GM18867 (cell line): ENCODE results near the gene MARK3.

ENCODE experiments used
- ATAC-seq: cut with Tn5 transposase; IDR thresholded peaks from one replicate; pipeline ENCODE4 v1.9.1; 2021; ENCODE audit warnings: mild to moderate bottlenecking, moderate library complexity; ENCODE audit not compliant: unreplicated experiment

MARK3 gene

GRCh38 chr14:103432627-103433026 is 47.4 kb downstream of the MARK3 start:
- no peak for ATAC-seq

DNA sequence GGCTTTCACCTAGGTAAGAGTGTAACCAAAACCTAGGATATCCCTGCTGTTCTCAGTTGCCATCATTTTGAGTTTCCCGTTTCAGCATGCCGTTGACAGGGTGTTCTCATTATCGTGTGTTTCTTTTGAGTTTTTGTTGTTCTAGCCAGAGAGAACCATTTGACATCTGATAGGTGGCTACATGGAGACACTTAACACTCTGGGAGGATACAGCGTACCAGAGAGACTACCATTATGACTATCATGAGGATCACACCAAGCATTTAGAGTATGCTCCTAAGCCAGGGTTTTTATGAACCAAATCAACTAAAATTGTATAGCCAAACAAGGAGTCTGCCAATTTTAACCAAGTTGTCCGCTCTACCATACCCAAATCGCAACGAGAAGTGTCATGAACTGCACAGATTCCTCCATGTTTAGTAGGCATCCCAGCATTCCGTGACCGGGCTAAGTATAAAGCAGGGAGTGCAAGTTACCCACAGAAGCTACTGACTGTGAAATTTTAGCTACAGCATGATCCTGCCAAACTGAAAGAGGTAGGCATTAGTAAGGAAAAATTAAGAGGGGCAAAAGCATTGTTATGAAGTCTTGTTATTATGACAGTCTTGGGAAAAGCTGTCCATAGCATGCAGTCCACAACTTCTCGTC is 48.8 kb downstream of the MARK3 start:
- ATAC-seq = no peak

DNA sequence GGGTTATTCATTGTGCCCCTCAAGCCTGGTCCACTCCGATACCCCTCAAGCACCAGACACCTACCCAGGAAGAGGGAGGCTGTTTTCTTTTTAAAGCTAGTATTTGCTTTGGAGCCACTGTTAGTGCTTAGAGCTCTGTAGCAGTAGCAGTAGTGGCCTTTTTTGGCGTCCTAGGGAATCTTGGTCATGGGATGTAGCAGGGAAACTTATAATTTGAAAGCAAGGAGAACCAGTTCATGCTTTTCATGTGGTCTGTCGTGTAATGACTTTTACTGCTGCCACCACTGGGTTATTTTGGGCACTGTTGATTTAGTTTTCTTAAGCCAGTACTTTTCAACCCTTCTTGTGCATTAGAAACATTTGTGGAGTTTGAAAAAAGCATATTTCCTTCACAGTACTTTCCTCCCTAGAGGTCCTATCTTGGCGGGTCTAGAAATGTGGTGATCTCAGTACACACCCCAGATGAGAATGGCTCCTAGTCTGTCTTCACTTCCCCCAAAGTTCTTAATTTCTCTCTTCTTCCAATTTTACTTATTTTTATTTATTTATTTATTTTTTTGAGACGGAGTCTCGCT is 49.7 kb downstream of the MARK3 start:
- ATAC-seq = no peak

DNA sequence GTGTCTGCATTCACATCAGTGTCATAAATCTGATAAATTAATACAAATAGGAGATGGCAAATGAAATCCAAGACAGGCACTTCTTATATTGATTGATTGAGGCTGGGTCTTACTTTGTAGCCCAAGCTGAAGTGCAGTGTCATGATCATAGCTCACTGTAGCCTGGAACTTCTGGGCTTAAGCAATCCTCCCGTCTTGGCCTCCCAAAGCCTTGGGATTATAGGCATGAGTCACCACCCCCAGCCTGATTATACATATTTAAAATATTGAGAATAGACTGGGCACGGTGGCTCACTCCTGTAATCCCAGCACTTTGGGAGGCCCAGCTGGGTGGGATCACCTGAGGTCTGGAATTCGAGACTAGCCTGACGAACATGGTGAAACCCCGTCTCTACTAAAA is 51.3 kb downstream of the MARK3 start:
- ATAC-seq = no peak

DNA sequence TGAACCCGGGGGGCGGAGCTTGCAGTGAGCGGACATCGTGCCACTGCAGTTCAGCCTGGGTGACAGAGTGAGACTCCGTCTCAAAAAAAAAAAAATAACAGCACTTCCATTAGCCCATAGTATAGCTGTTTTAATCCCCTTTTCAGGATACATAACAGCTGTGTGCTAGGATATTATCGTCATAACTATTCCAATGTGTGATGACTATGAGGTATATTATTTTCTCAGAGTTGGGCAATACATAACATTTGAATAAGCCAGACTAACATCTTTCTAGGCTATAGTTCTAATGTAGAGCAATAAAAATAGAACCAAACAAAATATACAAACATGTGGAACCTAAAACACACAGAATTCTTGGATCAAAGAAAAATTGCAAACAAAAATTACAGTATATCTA is 57.1 kb downstream of the MARK3 start:
- ATAC-seq = no peak

- ATAC-seq = no peak
These were observed 57.9 kb downstream of the MARK3 start for GRCh38 chr14:103443111-103443510.

DNA sequence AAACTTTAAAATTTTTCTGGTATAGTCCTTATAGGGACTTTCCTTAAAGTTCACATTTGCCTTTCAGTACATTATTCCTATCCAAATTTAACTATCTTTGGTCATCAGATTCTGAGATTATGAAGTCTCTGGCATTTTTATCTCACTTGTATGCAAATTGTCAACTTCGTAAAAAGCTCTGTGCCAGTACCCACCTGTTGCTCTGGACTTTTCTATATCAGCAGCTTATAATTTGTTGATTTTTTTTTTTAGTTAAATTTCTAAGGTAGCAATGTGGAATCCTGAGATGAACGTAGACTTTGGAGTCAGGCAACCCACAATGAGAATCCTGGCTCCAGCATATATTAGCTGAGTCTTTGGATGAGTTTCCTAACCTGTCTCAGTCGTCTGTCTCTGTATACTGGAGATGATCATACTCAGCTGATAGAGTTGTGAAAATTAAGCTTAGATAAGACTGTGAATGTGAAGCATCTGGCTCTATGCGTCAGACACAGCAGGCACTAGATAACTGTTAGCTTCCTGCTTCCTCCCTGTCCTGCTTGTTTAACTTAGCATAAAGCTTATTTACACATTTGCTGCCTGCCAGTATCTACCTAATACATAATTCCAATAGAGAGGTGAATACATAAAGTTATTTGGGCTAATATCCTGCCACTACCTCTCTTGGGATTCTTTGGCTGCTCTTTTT is 59.8 kb downstream of the MARK3 start:
- ATAC-seq = no peak

- ATAC-seq = no peak
These were observed 60.6 kb downstream of the MARK3 start for GRCh38 chr14:103445806-103446205.

DNA sequence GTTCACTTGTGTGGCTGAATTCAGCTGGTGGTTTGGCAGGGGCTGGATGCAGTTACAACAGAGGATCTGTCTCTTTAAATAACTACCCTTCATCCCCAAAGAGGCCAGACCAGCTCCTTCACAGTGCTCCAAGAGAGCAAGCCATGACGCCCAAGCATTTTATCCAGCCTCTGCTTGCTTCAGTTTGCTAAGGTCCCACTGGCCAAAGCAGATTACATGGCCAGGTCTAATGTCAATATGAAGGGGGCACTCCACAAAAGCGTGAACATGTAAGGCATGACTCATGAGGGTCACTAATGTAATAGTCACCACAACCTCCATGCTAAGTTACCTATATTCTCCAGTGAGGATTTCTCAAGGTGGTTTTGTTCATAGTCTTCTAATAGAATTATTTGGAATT is 62.9 kb downstream of the MARK3 start:
- no peak for ATAC-seq

GRCh38 chr14:103449634-103450161 is 64.5 kb downstream of the MARK3 start:
- ATAC-seq = no peak

GRCh38 chr14:103450416-103450815 is 65.2 kb downstream of the MARK3 start:
- ATAC-seq = no peak

GRCh38 chr14:103451401-103451800 is 66.2 kb downstream of the MARK3 start:
- ATAC-seq = no peak

DNA sequence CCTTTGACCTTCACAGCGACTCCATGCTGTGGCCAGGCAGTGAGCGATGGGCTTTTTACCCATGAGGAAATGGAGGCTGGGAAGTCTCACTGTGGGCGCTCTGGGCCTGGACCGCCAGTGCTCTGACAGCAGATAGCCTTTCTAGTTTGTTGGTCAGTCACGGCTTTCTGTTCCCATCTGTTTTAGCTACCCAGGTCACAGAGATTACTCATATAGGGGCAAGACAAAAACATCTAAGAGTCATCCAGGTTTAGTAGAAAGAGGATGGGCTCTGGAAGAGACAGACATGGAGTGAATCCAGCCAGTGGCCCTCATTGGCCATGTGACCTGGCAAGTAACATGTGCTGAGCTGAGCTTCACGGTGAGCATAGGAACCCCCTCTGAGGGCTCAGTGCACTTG is 68.6 kb downstream of the MARK3 start:
- ATAC-seq = no peak

DNA sequence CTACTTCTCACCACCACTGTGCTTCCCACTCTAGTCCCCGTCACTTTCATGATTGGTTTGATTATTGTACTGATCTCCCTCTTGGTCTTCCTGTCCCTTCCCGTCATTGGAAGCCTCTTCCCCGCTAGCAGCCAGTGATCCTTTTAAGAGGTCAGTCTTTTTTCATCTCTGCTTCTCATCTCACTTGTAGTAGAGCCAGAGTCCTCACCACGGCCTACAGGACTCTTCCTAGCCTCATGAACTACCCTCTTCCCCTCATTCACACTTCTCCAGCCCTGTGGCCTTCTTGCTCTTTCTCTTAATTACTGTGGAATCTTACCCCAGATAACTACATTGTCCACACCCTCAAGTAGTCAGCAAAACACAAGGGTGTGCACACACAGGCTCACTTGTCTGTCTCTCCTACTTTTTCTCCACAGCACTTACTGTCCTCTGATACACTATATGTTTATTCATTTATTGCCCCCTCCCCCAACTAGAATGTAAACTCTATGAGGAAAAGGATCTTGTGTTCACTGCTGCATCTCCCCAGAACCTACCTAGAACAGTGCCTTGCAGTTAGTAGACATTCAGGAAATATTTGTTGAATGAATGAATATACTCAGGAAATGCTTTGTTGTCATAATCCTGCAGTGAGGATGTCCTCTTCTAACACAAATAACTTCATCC is 71.1 kb downstream of the MARK3 start:
- ATAC-seq = no peak

DNA sequence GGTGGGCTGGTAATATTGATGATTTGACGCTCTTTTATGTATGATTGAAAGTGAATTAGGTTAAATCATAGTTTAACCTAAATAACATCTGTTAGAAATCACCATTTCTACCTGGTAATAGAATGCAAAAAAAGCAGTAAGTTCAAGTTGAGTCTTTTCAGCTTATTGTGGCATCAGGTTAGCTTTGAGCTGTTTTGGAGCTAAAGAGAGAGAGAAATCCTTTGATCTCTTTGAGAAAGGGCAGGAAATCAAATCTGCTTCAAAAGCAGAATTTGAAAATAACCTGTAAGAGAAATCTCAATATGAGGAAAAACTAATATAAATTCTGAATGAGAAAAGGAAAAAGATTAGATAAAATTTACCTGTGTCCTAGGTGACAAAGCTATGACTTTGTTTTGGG is 75.2 kb downstream of the MARK3 start:
- no peak for ATAC-seq

- ATAC-seq = no peak
These were observed 77.9 kb downstream of the MARK3 start for GRCh38 chr14:103463149-103463548.

GRCh38 chr14:103463851-103464250 is 78.6 kb downstream of the MARK3 start:
- ATAC-seq = no peak

DNA sequence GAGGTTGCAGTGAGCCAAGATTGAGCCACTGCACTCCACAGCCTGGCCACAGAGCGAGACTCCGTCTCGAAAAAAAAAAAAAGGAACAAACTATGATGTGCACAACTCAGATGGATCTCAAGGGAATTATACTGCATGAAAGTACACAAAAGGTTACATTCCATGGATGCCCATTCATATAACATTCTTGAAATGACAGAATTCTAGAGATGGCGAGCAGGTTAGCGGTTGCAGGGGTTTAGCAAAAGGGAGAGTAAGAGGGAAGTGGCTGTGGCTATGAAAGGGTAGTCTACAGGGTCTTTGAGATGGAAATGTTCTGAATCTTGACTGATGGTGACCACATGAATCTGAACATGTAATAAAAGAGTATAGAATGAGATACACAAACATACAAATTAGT is 87.7 kb downstream of the MARK3 start:
- ATAC-seq = no peak

DNA sequence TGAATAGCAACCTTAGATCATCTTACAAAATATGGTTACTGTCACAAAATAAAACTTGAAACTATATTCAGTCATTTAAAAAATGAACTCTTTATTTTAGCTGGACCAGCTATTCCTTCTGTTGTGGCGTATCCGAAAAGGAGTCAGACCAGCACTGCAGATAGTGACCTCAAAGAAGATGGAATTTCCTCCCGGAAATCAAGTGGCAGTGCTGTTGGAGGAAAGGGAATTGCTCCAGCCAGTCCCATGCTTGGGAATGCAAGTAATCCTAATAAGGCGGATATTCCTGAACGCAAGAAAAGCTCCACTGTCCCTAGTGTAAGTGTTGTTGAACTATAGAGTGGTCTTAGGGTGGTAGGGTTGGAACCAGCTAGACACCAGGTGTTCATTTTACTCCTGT is 89.7 kb downstream of the MARK3 start:
- ATAC-seq = no peak

DNA sequence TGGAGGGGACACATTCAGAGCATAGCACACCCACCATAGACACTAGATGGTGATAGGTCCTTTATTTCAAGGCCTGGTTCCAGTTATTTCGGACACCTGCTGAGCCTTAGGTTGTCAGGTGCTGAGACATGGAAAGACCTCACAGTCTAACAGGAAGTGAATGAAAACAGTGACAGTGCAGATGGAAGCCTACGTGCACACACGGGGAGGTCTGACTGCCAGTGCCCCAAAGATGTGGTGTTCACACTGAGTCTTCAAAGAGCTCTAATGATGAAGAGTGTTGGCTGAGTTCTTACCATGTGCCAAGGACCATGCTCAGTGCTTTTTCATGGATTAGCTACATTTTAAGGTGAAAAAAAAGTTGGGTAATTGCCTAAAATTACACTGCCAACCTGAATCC is 90.8 kb downstream of the MARK3 start:
- ATAC-seq = no peak

GRCh38 chr14:103476631-103477030 is 91.4 kb downstream of the MARK3 start:
- no peak for ATAC-seq

- no peak for ATAC-seq
These were observed 95.4 kb downstream of the MARK3 start for GRCh38 chr14:103480595-103480994.
